Epithelial cell of esophagus (primary cell): ENCODE measurements around the gene SCD.
A peak's percentile ranks its signal among the peaks of the same experiment; 100 is the strongest.
"Not testable (repeated sequence)": the region's sequence is repeated elsewhere in the genome, so short reads cannot be mapped to it uniquely, and the experiment has no call there.

Experiments used
- DNase-seq: peaks from one replicate; pipeline ENCODE4 v3.0.0; 2010; ENCODE audit warnings: low read depth
- H3K4me3 ChIP-seq: 2 replicates; pipeline ENCODE4 v1.5.1; 2011; ENCODE audit warnings: mild to moderate bottlenecking, low read length, control low read depth
- TF ChIP-seq, protein P1 (sequence below): IDR thresholded peaks from 2 replicates; pipeline ENCODE4 v1.5.1; 2011; ENCODE audit warnings: low read depth, mild to moderate bottlenecking, low read length, control low read depth, inconsistent platforms; ENCODE audit not compliant: insufficient read depth; ENCODE audit errors: missing control alignments

The SCD gene

DNA sequence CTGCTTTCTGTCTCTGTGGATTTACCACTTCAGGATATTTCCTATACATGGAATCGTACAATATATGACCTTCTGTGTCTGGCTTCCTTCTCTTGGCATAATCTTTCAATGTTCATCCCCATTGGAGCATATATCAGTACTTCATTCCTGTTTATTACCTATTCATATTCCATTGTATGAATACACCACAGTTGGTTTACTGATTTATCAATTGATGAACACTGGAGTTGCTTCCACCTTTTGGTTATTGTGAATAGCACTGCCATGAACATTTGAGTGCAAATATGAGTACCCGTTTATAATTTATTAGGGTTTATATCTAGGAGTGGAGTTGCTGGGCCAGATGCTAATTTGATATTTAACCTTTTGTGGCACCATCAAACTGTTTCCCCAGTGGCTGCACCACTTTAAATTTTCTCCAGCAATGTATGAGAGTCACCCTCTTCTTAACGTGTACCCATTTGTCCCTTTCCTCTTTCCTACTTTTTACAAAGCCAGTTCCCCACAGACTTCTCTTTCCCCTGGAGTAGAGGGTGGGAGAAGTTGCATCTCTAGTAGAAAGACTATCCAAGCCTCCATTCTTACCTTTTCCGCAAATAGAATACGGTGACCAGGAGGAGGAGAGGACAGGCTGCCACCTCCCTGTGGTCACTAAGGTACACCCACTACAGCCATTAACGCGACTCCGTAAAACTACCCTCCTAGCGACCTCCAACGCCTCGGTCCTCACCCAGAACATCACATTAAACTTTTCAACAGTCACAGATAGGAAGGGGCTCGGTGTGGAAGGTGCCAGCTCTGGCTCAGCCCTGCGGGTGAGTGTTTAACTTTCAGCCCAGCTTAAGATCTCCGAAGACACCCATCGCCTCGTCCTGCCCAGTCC lies 25.6 kb downstream of the SCD start:
- TF ChIP-seq, protein P1, sequence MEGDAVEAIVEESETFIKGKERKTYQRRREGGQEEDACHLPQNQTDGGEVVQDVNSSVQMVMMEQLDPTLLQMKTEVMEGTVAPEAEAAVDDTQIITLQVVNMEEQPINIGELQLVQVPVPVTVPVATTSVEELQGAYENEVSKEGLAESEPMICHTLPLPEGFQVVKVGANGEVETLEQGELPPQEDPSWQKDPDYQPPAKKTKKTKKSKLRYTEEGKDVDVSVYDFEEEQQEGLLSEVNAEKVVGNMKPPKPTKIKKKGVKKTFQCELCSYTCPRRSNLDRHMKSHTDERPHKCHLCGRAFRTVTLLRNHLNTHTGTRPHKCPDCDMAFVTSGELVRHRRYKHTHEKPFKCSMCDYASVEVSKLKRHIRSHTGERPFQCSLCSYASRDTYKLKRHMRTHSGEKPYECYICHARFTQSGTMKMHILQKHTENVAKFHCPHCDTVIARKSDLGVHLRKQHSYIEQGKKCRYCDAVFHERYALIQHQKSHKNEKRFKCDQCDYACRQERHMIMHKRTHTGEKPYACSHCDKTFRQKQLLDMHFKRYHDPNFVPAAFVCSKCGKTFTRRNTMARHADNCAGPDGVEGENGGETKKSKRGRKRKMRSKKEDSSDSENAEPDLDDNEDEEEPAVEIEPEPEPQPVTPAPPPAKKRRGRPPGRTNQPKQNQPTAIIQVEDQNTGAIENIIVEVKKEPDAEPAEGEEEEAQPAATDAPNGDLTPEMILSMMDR: no peak
- no peak for DNase-seq
- peak overlapping the region; percentile 60 for H3K4me3 ChIP-seq

DNA sequence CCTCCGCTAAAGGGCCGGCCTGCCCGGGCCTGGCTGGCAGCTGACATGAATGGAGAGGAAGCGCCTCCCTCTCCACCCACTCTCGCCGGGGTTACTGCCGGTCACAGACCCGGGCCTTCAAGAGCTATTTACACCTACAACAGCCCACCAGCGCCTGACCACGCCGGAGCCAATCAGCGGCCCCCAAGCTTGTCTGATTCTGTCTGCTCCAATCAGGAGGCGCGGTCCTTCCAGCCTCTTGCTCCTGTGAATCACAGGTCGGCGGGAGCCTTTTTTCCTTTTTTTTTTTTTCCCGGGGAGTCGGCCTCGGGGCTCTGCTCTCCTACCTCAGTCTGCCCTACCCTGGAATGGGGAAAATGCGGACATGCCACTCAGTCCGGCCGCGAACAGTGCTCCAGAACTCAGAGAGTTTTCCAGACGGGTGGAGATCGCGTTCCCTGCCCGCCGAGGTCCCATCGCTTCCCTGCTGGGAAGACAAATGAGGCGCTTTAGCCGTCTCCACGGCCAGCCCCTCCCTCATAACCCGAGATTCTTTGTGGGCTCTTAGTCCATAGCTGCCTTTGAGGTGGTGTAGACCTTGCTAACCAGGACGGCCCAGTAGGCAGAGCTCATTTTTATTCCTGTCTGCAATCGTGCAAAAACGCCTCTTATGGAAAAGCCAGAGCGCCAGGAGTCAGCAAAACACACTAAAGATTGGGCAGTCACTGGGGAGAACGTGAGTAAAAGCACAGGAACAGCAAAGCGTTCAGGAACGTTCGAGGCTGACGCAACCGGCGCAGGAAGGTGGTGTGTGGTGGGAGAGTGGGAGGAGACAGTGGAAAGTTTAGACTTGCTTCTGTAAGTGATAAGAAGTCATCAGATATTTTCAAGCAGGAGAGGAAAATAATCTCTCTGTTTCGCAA lies 26.5 kb downstream of the SCD start:
- TF ChIP-seq, protein P1: no peak
- peak; percentile 100 for DNase-seq
- peak overlapping the region; percentile 60 for H3K4me3 ChIP-seq

DNA sequence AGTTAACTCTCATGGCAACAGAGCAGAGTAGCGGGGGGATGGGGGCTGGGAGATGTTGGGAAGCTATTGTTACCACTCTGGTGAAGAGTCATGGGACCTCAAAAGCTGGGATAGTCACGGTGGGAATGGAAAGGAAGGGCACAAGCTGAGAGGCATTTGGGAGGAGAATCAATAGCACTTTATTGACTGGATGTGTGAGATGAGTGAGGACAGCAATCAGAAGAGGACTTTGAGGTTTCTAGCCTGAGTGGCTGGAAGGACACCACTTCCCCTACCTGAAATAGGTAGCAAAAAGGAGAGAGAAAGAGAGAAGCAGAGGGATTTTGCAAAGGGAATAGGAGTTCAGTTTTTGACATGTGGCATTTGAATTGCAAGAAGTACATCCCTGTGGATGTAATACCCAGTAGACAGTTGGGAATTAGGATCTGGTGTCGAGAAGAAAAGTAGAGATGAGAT lies 27.2 kb downstream of the SCD start:
- TF ChIP-seq, protein P1: no peak
- peak overlapping the region; percentile 60 for H3K4me3 ChIP-seq
- DNase-seq: no peak

DNA sequence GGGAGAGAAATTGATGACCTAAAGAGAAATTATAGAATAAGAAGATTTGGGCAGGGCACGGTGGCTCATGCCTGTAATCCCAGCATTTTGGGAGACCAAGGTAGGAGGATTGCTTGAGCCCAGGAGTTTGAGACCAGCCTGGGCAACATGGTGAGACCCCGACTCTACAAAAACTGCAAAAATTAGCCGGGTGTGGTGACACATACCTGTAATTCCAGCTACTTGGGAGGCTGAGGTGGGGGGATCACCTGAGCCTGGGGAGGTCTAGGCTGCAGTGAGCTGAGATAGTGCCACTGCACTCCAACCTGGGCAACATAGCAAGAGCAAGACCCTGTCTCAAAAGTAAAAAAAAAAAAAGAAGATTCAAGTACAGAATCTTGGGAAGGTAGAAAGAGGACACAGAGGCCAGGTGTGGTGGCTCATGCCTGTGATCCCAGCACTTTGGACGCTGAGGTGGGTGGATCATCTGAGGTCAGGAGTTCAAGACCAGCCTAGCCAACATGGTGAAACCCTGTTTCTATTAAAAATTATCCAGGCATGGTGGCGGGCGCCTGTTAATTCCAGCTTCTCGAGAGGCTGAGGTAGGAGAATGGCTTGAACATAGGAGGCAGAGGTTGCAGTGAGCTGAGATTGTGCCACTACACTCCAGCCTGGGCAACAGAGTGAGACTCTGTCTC lies 27.8 kb downstream of the SCD start:
- peak overlapping the region; percentile 60 for H3K4me3 ChIP-seq
- not testable (repeated sequence) for DNase-seq

DNA sequence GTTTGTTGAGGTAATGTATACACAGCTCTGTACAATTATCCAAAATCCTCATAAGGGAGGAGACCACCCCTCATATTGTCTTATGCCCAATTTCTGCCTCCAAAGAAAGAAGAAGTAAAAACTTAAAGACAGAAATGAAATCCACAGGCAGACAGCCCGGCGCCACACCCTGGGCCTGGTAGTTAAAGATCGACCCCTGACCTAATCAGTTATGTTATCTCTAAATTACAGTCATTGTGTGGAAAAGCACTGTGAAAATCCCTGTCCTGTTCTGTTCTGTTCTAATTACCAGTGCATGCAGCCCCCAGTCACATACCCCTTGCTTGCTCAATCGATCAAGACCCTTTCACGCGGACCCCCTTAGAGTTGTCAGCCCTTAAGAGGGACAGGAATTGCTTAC lies 29.6 kb downstream of the SCD start:
- not testable (repeated sequence) for H3K4me3 ChIP-seq, DNase-seq

DNA sequence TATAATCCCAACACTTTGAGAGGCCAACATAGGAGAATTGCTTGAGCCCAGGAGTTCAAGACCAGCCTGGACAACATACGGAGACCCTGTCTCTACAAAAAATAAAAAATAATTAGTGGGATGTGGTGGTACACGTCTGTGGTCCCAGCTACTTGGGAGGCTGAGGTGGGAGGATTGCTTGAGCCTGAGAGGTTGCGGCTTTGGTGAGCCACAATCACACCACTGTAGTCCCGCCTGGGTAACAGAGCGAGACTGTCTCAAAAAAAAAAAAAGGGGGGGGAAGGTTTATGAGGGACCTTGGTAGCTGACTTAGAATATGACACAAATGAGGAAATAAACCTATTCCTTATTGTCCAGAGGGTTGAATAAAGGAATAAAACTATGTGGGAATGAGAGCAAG lies 30.8 kb downstream of the SCD start:
- no peak overlapping the region for H3K4me3 ChIP-seq
- no peak for DNase-seq
- TF ChIP-seq, protein P1: no peak

DNA sequence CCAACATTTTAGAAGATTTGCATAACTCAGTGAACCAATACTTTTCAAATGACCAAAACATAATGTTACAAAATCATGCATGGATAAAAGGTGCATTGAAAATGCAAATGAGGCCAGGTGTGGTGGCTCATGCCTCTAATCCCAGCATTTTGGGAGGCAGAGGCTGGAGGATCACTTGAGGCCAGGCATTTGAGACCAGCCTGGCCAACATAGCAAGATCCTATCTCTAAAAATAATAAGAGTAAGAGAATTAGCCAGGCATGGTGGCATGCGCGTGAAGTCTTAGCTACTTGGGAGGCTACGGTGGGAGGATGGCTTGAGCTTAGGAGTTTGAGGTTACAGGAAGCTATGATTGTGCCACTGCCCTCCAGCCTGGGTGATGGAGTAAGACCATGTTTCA lies 33.4 kb downstream of the SCD start:
- H3K4me3 ChIP-seq: no peak overlapping the region
- TF ChIP-seq, protein P1: no peak

More for the DNA sequence above, 33.4 kb downstream of the SCD start:
- no peak for DNase-seq
